DMS 273 (cell line): ENCODE results near the gene PDZD7.
A peak's percentile ranks its signal among the peaks of the same experiment; 100 is the strongest.

Experiments used
- DNase-seq: peaks from one replicate; lab custom pipeline; 2025; ENCODE audit not compliant: unreplicated experiment; lab: John Stamatoyannopoulos, UW

Gene PDZD7

GRCh38 chr10:100969187-100970075 is 61.5 kb downstream of the PDZD7 start, which contains the start of gene SEMA4G:
Gene SEMA4G, plus strand, starts transcription at chr10:100969504. Its CDS starts 3,409 bp downstream, at chr10:100972913.
- DNase-seq = peak; percentile 73

GRCh38 chr10:100968863-100969186 is 62.1 kb downstream of the PDZD7 start:
- no peak for DNase-seq

GRCh38 chr10:100968062-100968736 is 62.7 kb downstream of the PDZD7 start:
- DNase-seq = no peak

- DNase-seq = no peak
Observed at GRCh38 chr10:100967332-100967731, 63.6 kb downstream of the PDZD7 start.

GRCh38 chr10:100966887-100967286 is 64.0 kb downstream of the PDZD7 start:
- DNase-seq = no peak

- DNase-seq = no peak
Observed at GRCh38 chr10:100965820-100966219, 65.1 kb downstream of the PDZD7 start.

- DNase-seq = no peak
Observed at GRCh38 chr10:100963826-100964225, 67.1 kb downstream of the PDZD7 start.

- no peak for DNase-seq
Observed at GRCh38 chr10:100962351-100963080, 68.4 kb downstream of the PDZD7 start.

GRCh38 chr10:100960251-100960650 is 70.7 kb downstream of the PDZD7 start:
- DNase-seq = no peak
